SHP77 (cell line): ENCODE data around the gene RAG2.
A peak's percentile ranks its signal among the peaks of the same experiment; 100 is the strongest.

ENCODE experiments used
- DNase-seq, 2 experiments: peaks; one replicate each; lab custom pipeline; 2025; lab: John Stamatoyannopoulos, UW

RAG2 gene

GRCh38 chr11:36600180-36600579 is 2.1 kb upstream of the RAG2 start:
- no peak for DNase-seq

DNA sequence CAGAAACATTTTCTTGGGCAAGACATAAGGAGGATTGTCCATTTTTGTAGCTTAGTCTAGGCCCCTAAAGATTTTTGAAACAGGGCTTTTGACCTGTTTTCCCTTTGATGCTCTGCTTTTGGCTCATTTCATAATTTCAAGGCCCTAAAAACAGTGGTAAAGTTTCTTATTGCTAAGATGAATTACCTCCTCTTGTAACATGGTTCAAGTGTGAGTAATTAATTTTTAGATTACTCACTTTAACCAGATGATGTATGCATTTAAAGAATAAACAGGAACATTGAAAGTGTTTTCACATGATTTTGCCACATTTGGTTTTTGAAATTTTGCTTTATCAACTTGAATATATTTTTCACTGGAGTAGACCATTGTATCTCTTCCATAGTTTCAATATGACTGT is 1.2 kb downstream of the RAG2 start:
- DNase-seq, result no peak

- peak; percentile 94 for DNase-seq
Measured at GRCh38 chr11:36594316-36594989, 3.6 kb downstream of the RAG2 start, which contains the start of gene IFTAP. Gene IFTAP, plus strand, starts transcription at chr11:36594502. Its CDS starts 15,602 bp downstream, at chr11:36610104.

DNA sequence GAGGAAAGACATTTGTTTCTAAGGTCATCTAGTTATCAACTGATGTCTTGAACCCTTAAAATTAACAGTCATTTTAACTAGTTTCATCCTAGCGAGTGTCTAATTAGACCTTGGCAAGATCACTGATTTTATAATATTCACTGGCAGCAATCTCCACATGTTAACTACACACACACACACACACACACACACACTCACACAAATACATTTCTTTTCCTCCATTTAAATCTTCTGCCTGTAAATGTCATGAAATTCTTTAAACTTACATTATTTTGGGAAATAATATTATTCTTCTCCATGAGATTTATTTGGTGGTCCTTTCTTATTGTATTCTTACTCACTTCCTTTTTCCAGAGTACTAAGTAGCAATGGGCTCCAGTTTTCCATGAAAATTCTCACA is 6.6 kb downstream of the RAG2 start:
- DNase-seq, result no peak

DNA sequence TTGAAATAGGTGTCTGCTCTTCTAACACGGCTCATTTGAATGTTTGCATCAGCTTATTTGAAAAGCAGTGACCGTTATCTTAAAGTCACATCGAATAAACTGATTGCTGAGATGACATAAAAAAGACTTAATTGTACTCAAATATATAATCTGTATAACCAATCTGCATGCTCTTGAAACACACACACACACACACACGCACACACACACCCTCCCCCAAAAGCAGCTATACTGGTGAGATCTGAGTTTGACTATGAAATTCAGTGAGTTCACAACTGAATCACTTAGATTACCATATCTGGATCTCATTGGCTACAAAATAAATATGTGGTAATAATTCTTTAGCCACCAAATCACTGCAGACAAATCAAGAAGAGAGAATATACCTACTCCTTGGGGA is 7.5 kb downstream of the RAG2 start:
- no peak for DNase-seq

- DNase-seq, result no peak
Measured at GRCh38 chr11:36588099-36588498, 9.9 kb downstream of the RAG2 start.

- no peak for DNase-seq
Measured at GRCh38 chr11:36586543-36586942, 11.5 kb downstream of the RAG2 start.

DNA sequence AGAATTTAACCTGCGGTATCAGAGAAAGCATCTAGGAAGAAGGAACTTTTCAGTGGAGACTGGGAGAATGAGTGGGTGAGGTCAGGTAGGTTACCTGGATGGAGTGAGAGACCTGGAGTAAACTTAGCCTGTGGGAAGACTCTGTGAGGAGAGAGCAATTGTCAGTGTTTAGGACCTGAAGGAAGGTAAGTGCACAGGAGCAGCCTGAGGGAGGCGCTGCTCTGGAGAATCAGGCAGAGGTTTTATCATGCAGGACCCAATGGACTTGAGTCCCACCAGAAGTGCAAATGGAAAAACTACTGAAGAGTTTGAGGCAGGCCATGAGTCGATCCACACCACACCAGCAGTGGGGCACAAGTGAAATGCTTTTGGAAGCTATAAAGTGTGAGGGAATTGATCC is 14.4 kb downstream of the RAG2 start:
- no peak for DNase-seq

DNA sequence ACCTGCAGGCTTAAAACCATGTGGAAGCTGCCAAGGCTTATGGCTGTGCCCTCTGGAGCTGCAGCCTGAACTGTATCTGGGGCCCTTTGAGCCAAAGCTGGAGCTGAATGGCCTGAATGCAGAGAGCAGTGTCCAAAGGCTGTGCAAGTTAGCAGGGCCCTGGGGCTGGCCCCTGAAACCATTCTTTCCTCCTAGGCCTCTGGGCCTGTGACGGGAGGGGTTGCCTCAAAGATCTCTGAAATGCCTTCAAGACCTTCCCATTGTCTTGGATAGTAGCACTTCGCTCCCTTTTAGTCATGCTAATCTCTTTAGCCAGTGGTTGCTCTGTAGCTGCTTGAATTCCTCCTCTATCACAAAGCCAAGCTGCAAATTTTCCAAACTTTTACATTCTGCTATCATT is 16.5 kb downstream of the RAG2 start:
- DNase-seq, result no peak

- no peak for DNase-seq
Measured at GRCh38 chr11:36578458-36578857, 19.6 kb downstream of the RAG2 start.

- DNase-seq, result no peak
Measured at GRCh38 chr11:36577859-36578258, 20.2 kb downstream of the RAG2 start.

DNA sequence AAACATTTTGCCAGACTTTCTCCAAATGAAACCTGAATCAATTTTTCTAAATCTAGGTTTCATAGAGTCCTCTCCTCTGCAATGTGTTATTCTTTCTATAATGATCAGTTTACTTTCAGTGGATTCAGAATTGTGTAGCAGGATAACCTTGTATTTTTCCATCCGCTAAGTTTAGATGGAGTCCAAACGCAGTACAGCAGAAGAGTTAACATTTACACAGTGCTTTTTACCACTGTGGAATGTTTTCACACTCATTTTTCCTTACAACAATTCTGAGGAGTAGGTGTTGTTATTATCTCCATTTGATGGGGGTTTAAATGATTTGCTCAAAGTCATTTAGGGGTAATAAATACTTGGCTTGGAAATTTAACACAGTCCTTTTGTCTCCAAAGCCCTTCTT is 20.7 kb downstream of the RAG2 start:
- no peak for DNase-seq

- no peak for DNase-seq
Measured at GRCh38 chr11:36574486-36574885, 23.6 kb downstream of the RAG2 start.

GRCh38 chr11:36569095-36569494 is 28.9 kb downstream of the RAG2 start:
- DNase-seq, result no peak

DNA sequence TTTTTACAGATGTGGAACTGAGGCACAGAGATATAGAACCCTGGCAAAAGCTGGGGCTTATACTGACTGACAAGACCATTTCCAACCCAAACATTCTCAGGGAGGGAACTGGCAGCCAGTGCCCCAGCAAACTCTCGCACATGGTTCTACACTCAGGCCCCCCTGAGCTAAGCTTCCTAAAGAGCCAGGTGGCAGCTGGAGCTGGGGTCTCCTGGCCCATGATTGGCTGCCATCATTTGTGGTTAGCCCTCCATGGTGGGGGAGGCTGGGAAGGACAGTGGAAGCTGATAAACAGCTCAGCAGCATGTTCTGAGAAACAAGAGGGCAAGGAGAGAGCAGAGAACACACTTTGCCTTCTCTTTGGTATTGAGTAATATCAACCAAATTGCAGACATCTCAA is 30.3 kb downstream of the RAG2 start, which contains the start of gene RAG1:
Gene RAG1, plus strand, starts transcription at position 314 of the 400 bp plus-strand sequence. CDS start 5,298 bp downstream, outside the sequence.
- DNase-seq, result no peak

DNA sequence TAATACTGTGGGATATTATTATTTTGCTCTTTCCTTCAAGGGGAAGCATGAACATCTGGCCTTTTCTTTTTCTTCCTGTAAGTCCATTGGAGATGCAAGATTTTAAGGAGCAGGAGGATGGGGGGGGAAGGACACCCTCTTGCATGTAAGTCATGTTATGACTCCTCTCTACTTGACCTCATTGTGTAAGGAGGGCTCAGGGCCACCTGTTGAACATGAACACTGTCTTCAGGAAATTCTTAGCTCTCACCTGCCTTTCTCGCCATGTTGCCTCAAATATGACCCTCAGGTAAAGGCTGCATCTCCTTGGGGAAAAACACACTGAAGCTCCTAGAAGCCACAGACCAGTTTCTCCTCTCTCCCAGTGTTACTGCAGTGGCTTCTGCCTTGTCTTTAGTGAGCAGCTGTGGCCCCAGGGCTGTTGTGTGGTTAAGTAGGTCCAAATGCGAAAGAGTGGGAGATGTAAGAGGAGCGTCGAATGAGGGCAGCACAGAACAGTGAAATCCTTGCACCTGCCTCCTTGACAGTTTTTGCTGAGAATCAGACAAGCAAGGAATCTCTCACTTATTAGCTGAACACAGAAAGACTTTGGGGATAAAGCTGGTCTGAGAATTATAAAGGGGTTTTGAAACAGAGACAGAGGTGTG is 31.5 kb downstream of the RAG2 start:
- DNase-seq, result no peak

DNA sequence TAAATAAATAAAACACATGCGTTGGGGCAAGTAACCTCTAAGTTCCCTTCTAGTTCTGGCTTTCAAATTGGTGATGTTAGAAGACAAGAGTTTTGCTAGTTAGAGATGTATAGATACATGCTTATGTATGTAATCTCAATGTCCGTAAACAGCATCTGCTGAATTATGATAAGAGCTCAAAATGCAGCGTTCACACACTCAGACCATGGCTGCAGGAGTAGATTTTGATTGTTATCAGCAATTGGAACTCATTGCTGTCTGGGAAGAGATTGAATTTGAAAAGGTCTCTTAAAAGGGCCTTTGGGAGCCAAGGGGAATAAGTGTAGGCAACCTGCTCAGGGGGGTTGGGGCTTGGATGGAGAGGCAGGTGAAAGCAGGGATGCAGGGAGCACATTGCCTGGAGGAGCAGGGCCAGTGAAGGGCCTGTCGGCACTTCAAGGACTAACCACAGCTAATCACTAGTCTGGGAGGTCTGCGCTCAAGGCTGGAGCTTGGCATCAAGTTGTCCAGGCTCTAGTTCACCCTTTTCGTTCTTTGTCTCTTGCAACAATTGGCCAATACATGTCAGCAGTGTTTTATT is 32.9 kb downstream of the RAG2 start:
- DNase-seq, result no peak

DNA sequence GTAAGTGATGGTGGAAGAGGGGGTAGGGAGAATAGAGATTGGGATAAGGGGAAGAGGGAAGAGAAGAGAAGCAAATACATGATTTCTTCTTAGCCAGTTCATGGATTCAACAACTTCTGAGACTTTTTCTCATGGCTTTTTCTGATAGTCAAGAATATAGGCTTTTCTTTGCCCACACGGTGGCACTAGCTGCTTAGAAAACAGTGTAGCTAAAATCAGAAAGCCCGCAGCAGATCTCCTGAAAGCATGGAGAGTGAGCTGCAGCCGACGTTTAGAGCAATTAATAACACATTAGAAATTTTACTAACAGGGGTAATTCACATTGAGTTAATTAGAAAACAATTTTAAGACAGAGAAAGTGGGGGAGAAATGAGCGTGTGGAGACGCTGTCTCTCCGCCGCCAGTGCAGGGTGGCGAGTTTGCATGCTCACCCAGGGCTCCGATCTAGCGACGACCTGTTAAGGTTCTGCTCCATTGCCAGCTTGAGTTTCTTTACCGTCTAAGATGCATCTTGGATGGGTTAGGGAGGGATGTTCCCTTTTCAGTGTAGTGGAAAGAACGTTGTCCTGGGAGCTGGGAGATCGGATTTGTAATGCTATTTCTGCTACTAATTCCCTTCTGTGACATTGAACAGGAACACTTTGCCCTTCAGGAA is 33.5 kb downstream of the RAG2 start:
- peak; percentile 70 to 73 for DNase-seq

- no peak for DNase-seq
Measured at GRCh38 chr11:36558571-36559413, 39.2 kb downstream of the RAG2 start.

- DNase-seq, result no peak
Measured at GRCh38 chr11:36557991-36558390, 40.0 kb downstream of the RAG2 start.

GRCh38 chr11:36557390-36557789 is 40.6 kb downstream of the RAG2 start:
- DNase-seq, result peak in 1 of 2 experiments; percentile 46
